ENCODE results near the gene TAB2.

TAB2 gene

DNA sequence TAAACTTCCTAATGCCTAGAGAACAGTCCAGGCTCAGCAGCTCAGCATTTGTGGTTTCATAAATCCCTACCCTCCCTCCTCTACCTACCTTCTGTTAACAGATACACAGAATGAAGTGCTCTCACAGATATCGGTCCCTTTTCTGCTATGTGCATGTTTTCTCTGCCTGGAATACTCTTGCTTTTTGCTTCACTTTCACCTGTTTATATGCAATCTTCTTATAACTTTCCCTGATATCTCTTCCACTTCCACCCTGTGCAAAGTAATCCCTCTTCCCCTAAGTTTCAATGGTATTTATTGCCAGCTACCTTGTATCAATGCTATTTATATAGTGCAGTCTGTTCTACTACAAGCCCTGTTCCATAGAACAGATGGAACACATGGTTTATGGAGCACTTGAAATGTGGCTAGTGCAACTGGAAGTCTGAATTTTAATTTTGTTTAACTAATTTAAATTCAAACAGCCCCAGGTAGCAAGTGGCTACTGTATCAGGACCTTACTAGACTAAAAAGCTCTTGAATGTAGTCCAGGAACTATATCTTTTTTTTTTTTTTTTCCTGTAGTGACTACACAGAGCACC is 3.1 kb upstream of the TAB2 start:
- no peak overlapping the region for H3K4me2 ChIP-seq (ENCODE audit: low read length)
- H3K27me3 ChIP-seq (ENCODE audit: control insufficient read depth, low read length) = peaks cover 30% of the 10 kb centered on the region
- no peak overlapping the region for H3K4me3 ChIP-seq (ENCODE audit: low read length)
- TF ChIP-seq, protein P1, sequence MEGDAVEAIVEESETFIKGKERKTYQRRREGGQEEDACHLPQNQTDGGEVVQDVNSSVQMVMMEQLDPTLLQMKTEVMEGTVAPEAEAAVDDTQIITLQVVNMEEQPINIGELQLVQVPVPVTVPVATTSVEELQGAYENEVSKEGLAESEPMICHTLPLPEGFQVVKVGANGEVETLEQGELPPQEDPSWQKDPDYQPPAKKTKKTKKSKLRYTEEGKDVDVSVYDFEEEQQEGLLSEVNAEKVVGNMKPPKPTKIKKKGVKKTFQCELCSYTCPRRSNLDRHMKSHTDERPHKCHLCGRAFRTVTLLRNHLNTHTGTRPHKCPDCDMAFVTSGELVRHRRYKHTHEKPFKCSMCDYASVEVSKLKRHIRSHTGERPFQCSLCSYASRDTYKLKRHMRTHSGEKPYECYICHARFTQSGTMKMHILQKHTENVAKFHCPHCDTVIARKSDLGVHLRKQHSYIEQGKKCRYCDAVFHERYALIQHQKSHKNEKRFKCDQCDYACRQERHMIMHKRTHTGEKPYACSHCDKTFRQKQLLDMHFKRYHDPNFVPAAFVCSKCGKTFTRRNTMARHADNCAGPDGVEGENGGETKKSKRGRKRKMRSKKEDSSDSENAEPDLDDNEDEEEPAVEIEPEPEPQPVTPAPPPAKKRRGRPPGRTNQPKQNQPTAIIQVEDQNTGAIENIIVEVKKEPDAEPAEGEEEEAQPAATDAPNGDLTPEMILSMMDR (IDR thresholded peaks at IDR 0.05; ENCODE audit: low read depth, low read length, poor library complexity, severe bottlenecking) = no peak
- TF ChIP-seq EZH2phosphoT487 (IDR thresholded peaks at IDR 0.05; ENCODE audit: borderline replicate concordance, low read length) = no peak
- H3K79me2 ChIP-seq (ENCODE audit: control insufficient read depth, low read length) = peaks cover 18% of the 10 kb centered on the region
- H3F3A ChIP-seq (ENCODE audit: control insufficient read depth, insufficient read depth) = peaks cover 8% of the 10 kb centered on the region; the same call in 1 of the 2 replicates
- no peak overlapping the region for H3K27ac ChIP-seq (ENCODE audit: low read depth, low read length)
- H4K20me1 ChIP-seq (ENCODE audit: control insufficient read depth, insufficient read depth, low read depth, low read length) = peaks cover 3% of the 10 kb centered on the region; the same call in 1 of the 2 replicates
- 0 out of 2 replicates have a peak, but pooled peaks cover 4% of the 10 kb centered on the region for H3K36me3 ChIP-seq (ENCODE audit: control insufficient read depth, low read length)
- H3K4me1 ChIP-seq (ENCODE audit: control insufficient read depth, low read length) = peaks cover 15% of the 10 kb centered on the region
- H3K9me2 ChIP-seq (replicated peaks; ENCODE audit: control insufficient read depth, low read length) = no peaks in the 10 kb centered on the region
- H3K9me3 ChIP-seq (ENCODE audit: control insufficient read depth, insufficient read depth, low read length) = no peaks in the 10 kb centered on the region

DNA sequence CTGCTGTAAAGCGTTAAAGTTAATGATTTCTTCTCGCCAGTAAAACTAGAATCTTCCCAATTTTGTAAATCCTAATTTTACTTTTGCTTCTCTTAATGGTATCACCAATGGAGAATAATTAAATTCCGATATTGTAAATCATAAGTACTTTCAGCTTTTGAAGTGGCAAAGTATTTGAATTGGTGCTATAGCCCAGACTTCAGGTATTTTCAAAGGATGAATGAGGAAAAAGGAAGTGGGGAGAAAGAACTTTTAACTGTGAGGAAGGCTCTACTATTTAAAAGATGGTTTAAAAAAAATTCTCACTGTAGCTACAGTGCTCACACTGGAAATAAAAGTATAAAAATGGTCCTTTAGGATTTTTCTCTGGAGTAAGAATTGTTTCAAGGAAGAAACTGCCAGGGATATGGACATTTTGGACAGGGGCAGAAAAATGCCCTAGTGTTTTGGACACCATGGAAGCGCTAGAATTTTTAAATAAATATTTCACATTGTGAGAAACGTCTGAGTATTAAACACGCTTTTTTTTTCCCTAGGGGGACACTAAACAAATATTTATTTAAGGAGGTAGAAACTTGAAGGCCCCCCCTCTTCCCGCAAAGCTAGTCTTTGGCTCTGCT is 1.3 kb upstream of the TAB2 start:
- H3K4me2 ChIP-seq (ENCODE audit: low read length) = peak overlapping the region; percentile 79
- H3F3A ChIP-seq (ENCODE audit: control insufficient read depth, insufficient read depth) = peaks cover 8% of the 10 kb centered on the region
- peak overlapping the region; percentile 91 for H3K4me3 ChIP-seq (ENCODE audit: low read length)
- no peaks in the 10 kb centered on the region for H3K9me3 ChIP-seq (ENCODE audit: control insufficient read depth, insufficient read depth, low read length)
- 0 out of 2 replicates have a peak, but pooled peaks cover 4% of the 10 kb centered on the region for H3K36me3 ChIP-seq (ENCODE audit: control insufficient read depth, low read length)
- H3K4me1 ChIP-seq (ENCODE audit: control insufficient read depth, low read length) = peaks cover 31% of the 10 kb centered on the region
- peaks cover 6% of the 10 kb centered on the region; the same call in 1 of the 2 replicates for H4K20me1 ChIP-seq (ENCODE audit: control insufficient read depth, insufficient read depth, low read depth, low read length)
- H3K27me3 ChIP-seq (ENCODE audit: control insufficient read depth, low read length) = peaks cover 28% of the 10 kb centered on the region
- peaks cover 36% of the 10 kb centered on the region for H3K79me2 ChIP-seq (ENCODE audit: control insufficient read depth, low read length)
- H3K9me2 ChIP-seq (replicated peaks; ENCODE audit: control insufficient read depth, low read length) = no peaks in the 10 kb centered on the region
- TF ChIP-seq, protein P1 (IDR thresholded peaks at IDR 0.05; ENCODE audit: low read depth, low read length, poor library complexity, severe bottlenecking) = no peak
- no peak for TF ChIP-seq EZH2phosphoT487 (IDR thresholded peaks at IDR 0.05; ENCODE audit: borderline replicate concordance, low read length)
- H3K27ac ChIP-seq (ENCODE audit: low read depth, low read length) = peak overlapping the region; percentile 81; the same call in 1 of the 2 replicates

DNA sequence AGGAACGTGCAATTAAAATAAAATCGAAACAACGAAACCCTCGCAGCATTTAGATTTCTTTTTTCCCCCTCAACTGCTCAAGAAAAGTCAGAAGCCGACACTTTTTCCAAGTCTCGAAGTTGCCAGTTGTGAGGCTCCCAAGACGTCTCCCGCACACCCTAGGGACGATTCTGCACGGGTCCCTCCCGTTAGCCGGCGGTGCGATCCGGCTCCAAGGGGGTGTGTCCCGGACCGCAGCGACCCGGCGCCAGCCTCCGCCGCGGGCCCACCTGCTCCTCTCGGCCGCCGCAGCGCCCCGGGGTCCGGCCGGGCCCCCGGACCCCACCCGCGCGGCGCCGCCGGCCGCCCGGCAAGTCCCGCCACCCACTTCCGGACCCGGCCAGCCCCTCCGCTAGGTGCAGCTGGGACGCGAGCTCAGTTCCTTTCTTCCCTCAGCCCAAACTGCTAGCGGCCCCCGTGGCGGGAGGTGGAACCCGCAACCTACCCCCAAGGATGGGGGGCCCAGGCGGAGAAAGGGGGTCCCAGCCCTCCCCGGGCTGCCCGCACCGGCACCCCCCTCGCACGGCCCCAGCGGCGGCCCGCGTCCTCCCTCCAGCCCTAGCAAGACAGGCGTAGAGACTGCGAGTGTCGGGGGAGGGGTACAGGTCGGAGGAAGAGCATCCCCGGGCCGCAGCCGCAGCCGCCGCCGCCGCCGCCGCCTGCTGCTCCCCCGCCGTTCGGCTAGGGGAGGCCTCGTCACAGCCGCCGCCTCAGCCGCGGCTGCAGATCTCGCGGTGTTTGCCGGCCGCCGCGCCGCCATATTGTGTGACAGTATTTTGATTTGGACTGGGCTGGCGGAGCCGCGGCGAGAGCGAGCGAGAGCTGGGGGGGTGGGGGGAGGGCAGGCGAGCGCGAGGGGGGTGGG is 520 bp upstream of the TAB2 start:
- H3K9me3 ChIP-seq (ENCODE audit: control insufficient read depth, insufficient read depth, low read length) = no peaks in the 10 kb centered on the region

More for the DNA sequence above, 520 bp upstream of the TAB2 start:
- Histone ChIP-seq H3K36me3 (ENCODE audit: control insufficient read depth, low read length) (0 out of 2 replicates have a peak, but pooled peaks cover 4% of the 10 kb centered on the region), H3K4me1 (ENCODE audit: control insufficient read depth, low read length) (peaks cover 35% of the 10 kb centered on the region), H3K79me2 (ENCODE audit: control insufficient read depth, low read length) (peaks cover 44% of the 10 kb centered on the region), H3F3A (ENCODE audit: control insufficient read depth, insufficient read depth) (peaks cover 8% of the 10 kb centered on the region), H3K27ac (ENCODE audit: low read depth, low read length) (peak overlapping the region; percentile 81), H3K4me2 (ENCODE audit: low read length) (peak overlapping the region; percentile 79), H4K20me1 (ENCODE audit: control insufficient read depth, insufficient read depth, low read depth, low read length) (peaks cover 6% of the 10 kb centered on the region; the same call in 1 of the 2 replicates), H3K9me2 (replicated peaks; ENCODE audit: control insufficient read depth, low read length) (no peaks in the 10 kb centered on the region), H3K4me3 (ENCODE audit: low read length) (peak overlapping the region; percentile 91), H3K27me3 (ENCODE audit: control insufficient read depth, low read length) (peaks cover 24% of the 10 kb centered on the region)
- TF ChIP-seq EZH2phosphoT487 (IDR thresholded peaks at IDR 0.05; ENCODE audit: borderline replicate concordance, low read length) = no peak
- TF ChIP-seq, protein P1 (IDR thresholded peaks at IDR 0.05; ENCODE audit: low read depth, low read length, poor library complexity, severe bottlenecking) = peak; percentile 30

Measured in DOHH2 (cell line).